Stimulated activated CD8-positive, alpha-beta memory T cell treated with anti-CD3 and anti-CD28 coated beads, Interleukin-2, amount 100 ng/mL, for 48 hours (primary cell): ENCODE measurements around the gene GTPBP6.
"Not testable (repeated sequence)": the region's sequence is repeated elsewhere in the genome, so short reads cannot be mapped to it uniquely, and the experiment has no call there.

Source experiments
- DNase-seq, 2 donors: peaks; one replicate each; pipeline ENCODE4 v3.0.0-alpha.2; 2020; ENCODE audit warnings: low read depth in 2 of 2

The GTPBP6 gene

DNA sequence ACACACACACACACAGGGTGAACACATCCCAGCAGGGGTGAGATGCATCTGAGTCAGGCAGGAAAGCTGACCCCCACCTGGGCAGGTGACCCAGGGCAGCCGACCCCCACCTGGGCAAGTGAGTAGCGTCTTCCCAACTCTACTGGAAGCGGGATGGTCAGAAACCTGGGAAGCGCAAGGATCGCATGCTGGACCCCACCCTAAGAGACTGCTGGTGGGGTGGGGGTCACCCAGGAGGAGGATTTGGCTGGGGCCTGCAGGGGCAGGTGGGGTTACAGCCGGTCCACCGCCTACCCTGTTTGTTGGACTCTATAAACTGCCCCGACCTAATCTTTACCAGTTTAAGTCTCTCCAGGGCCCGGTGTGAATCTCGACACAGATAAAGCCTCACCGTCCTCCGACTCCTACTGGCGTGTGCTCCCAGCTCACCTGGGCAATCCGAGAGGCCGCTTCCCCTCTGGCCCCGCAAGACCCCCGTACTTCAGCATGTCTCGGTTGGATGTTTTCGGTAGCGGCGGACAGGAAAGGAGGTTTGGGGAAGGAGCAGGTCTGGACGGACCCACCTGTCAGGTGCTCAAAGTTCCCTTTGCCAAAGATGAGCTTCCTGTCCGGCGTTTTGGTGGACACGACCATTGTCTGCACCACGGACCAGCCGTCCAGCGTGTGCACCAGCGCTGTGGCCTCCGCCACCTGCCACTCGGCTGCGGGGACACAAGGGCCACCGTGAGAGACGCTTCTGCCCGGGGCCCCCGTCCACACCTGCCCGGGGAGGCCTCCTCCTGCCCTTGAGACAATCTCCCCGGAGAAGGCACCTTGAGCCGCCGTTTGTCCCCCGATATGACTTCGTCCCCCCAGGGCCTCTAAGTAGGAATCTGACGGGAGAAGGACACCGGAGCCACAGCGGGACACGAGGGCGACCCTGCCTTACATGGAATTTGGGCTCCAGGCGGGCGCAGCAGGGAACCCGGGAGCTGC lies 2.0 kb downstream of the GTPBP6 start:
- no peak for DNase-seq

DNA sequence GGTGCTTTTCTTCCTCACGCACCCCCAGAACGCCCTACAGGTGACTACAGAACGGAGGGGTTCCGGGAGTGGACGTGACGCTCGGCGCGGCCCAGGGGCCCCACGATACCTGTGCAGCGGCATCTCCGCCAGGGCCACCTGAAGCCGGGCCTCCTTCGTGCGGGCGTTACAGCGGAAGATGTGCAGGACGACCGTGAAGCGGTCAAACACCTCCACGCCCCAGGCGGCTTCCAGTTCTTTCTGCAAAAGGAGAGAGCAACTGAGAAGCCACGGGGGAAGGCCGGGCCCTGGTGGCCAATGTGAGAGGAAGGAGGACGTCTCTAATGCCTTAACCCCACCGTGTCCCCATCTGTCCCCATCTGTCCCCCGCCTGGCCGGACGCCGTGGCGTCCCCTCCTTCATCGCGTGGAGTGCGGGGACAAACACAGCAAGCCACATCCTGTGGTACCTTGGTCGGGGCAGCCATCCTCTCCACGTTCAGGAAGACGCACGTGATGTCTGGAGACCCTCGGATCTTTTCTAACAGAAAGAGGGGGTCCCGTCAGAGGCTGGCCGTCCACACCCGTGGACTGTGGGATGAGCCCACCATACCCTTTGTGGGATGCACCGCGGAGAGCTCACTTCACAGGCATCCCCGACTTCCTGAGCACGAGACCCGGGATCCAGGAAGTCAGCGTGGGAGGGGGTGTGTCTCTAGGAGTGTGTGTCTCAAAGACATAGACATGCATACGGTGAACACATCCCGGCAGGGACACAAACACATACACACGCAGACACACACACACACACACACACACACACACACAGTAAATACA lies 3.6 kb downstream of the GTPBP6 start:
- no peak for DNase-seq

DNA sequence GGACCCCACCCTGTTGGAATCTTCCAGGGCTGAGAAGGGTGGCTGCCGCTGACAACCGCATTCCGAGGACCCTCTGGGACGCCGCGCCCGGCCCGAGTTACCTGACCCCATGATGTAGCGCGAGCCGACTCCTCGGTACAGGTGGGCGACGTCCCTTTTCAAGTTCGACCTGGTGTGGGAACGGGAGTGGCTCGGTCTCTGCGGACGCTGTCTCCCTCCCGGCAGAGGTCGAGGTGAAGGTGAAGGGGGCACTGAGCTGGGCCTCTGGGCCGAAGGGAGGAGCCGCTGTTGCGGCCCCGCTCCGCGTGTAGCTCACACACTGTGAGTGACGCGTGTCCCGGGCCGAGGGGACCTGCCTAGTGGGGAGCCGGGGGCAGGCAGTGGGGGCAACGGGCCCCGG lies 4.5 kb downstream of the GTPBP6 start:
- DNase-seq: no peak

DNA sequence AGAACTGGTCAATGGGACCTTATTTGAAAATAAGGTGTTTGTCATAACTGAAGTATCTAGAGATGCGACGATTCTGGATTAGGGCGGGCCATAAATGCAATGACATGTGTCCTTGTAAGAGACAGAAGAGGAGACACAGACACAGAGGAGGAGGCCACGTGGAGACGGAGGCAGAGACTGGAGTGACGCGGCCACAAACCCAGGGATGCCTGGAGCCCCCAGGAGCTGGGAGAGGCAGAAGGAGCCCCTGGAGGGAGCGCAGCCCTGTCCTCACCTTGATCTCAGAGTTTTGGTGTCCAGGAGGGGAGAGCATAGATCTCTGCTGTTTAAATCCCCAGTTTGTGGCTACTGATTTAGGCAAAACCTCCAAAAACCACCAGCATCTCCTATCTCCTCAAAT lies 5.0 kb downstream of the GTPBP6 start:
- DNase-seq: no peak

DNA sequence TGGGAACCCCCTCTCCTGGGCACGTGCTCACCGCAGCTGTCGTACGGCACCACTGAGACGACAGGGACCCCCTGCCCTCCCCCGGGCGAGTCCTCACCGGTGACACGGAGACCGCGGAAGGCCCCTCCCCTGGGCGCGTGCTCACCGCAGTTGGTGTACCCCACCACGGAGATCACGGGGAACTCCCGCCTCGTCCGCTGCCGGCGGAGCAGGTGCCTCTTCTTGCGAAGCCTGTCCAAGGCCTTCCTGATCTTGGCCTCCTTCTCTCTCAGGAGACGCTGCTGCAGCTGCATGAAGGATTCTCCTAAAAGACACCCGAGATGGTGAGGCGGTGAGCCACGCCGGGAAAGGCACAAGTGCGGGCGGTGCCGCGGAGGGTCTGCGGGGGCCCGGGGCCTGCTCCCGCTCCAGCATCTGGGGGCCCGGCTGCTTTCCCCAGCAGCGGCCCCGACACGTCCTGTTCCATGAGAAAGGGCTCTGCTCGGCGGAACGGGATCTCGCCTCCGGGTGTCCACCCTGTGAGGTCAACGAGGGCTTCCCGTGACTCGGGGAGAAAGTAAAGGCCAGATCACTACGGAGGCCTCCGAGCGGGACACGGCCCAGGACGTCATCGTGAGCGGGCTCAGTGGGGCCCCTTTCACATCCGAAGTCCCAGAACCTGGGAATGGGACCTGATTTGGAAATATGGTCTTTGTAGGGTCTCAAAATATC lies 5.8 kb downstream of the GTPBP6 start:
- DNase-seq: no peak

DNA sequence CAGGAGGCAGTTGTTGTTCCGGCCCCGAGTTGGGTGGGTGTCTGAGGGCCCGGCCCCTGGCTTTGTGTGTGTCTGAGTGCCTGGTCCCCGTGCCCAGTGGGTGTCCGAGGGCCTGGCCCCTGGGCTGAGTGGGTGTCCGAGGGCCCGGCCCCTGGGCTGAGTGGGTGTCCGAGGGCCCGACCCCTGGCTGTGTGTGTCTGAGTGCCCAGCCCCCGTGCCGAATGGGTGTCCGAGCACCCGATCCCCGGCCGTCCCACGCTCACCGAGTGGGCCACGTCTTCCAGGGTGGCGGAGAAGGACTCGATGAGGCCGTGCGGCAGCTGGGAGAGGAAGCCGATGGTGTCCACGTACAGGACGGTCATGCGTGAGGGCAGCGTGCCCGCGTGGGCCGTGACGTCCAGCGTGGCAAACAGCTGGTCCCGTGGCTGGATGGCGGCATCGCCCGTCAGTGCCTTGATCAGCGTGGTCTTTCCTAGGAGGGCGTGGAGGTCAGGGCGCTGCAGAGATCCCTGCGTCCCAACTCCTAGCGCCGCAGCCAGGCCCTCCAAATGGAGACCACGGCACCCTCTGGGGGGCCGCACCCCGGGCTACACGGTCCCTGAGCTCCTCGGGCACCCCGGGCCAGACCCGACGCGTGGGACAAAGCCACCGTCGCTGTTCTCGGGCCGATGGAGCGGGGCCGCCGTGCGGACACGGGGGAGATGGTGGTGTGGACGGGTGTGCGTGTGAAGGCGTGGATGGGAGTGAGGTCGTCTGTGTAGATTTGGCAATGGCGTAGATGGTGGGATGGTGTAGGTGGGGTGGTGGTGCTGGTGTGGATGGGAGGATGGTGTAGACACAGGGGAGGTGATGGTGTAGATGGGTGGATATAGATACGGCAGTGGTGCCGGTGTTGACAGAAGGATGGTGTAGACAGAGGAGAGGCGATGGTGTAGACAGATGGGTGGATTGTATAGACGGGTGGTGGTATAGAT lies 7.2 kb downstream of the GTPBP6 start:
- no peak for DNase-seq

DNA sequence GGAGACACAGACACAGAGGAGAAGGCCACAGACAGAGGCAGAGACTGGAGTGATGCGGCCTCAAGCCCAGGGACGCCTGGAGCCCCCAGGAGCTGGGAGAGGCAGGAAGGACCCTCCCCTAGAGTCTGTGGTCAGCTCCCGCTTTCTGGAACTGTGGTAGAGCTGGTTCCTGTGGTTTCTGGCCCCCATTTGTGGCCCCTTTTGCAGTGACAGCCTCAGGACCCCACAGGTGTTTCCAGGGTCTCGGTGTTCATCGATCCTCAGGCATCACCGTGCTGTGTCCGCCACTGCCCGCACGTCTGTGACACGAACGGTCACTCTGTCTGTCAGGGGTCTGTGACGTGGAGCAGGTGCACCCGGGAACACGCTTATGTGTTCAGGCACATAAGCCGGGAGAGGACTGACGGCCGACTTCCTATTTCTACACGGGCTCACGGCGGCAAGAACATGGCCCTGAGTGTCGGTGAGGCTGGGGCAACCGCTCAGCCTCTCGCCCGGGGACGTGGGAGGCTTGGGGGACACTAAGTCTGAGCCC lies 7.9 kb downstream of the GTPBP6 start:
- DNase-seq: no peak

DNA sequence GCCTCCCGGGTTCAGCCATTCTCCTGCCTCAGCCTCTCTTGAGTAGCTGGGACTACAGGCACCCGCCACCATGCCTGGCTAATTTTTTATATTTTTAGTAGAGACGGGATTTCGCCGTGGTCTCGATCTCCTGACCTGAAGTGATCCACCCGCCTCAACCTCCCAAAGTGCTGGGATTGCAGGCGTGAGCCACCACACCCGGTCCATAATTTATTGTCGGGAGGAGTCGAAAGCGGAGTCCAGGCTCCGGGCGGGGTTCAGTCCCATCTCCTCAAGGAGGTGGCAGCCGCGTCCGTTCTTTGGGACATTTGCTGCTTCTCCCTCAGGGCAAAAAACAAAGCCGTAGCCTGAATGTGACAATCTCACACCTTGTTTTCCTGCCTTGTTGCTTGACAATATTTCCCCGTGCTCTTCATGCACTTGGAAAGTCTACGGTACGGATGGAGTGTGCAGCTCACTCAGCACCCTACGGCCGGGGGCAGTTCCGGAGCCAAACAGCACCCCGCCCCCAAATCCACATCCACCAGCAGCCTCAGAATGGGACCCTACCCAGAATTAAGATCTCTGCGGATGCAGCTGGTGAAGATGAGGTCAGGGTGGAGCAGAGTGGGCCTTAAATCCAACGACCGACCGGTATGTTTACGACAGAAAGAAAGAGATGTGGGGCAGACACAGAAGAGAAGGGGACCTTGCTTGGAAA lies 9.6 kb downstream of the GTPBP6 start:
- no peak for DNase-seq

DNA sequence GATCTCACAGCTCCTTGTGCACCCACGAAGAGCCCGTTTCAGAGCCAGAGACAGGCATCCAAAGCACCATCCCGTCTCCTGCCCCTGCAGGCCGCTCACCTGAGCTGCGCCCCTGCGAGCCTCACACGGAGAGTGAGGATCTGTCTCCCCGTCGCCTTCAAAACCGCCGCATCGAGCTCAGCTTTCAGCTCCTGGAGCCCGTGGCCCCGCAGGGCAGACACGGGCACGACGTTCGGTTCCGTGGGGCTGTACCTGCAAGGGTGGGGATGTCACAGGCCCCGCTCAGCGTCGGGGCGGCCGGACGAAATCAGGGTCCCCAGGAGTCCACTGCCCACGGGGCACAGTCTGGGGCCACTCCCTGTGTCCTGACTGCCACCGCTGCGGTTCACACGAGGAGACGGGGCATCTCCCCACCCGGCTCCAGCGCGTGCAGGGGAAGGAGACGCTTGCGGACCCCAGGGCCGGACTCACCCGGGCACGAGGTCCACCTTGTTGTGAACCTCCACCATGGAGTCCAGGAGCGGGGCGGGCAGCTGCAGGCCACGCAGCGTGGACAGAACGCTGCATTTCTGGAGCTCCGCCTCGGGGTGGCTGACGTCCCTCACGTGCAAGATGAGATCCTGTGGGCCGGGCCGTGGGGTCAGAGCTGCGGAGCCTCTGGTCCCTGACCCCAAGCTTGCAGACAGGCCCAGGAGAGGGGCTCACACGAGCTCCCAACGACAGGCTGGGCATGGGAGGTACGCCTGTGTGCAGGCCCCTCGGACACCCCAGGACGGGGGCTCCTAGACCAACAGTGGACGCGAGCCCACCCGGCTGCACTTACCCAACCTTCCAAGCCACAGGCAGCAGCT lies 11.1 kb downstream of the GTPBP6 start:
- no peak for DNase-seq

DNA sequence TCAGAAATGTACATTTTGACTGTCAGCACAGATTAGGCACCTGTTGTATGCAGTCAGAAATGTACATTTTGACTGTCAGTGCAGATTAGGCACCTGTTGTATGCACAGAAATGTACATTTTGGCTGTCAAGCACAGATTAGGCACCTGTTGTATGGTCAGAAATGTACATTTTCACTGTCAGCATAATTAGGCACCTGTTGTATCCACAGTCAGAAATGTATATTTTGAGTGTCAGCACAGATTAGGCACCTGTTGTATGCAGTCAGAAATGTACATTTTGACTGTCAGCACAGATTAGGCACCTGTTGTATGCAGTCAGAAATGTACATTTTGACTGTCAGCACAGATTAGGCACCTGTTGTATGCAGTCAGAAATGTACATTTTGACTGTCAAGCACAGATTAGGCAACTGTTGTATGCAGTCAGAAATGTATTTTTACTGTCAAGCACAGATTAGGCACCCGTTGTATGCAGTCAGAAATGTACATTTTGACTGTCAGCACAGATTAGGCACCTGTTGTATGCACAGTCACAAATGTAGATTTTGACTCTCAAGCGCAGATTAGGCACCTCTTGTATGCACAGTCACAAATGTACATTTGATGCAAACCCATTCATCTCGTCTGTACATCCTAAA lies 11.9 kb downstream of the GTPBP6 start:
- DNase-seq: not testable (repeated sequence)

DNA sequence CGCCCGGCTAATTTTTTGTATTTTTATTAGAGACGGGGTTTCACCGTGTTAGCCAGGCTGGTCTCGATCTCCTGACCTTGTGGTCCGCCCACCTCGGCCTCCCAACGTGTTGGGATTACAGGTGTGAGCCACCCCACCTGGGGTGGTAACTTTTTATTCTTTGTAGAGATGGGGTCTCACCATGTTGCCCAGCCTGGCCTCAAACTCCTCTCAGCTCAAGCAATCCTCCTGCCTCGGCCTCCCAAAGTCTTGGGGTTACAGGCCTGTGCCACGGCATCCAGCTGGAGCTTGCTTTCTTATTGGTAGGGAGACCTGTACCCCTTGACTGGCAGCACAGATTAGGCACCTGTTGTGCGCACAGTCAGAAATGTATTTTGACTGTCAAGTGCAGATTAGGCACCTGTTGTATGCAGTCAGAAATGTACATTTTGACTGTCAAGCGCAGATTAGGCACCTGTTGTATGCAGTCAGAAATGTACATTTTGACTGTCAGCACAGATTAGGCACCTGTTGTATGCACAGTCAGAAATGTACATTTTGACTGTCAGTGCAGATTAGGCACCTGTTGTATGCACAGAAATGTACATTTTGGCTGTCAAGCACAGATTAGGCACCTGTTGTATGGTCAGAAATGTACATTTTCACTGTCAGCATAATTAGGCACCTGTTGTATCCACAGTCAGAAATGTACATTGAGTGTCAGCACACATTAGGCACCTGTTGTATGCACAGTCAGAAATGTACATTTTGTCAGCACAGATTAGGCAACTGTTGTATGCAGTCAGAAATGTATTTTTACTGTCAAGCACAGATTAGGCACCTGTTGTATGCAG lies 12.6 kb downstream of the GTPBP6 start:
- not testable (repeated sequence) for DNase-seq

DNA sequence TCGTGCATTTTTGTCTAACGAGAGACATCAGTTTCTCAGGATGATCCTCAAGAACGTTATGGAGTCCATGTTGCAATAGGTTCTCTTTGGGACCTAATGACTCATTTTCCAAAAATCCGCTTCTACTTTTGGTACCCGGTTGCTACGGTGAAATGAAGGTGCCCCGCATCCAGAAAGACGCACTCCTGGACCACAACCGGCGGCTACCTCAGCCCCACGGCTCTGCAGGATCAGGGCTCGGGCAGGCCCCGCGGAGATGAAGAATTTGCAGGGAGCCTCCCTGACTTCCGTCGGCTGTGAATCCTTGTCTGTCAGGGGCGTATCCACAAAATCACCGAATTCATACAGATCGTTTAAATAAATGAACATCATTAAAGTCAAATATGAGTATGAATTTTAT lies 15.6 kb downstream of the GTPBP6 start:
- DNase-seq: no peak

DNA sequence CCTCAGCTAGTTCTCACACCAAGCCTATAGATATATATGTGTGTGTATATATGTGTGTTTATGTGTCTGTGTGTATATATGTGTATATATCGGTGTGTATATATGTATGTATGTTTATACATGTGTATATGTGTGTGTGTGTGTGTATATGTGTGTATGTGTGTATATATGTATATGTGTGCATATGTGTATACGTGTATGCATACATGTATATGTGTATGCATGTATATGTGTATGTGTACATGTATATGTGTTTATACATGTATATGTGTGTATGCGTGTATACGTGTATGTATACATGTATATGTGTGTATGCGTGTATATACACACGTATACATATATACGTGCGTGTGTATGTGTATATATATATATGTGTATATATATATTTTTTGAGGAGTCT lies 18.3 kb downstream of the GTPBP6 start:
- no peak for DNase-seq

DNA sequence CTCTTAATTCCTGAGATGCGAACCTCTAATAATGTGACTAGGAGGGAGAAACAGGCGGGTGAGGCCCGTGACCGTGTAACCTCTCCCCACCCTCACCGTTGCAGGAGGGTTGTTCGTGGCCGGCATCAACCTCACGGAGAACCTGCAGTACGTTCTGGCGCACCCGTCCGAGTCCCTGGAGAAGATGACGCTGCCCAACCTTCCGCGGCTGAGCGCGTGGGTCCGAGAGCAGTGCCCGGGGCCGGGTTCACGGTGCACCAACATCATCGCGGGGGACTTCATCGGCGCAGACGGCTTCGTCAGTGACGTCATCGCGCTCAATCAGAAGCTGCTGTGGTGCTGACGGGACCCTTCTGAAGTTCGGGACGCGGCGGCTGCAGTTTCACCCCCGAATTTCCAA lies 19.6 kb downstream of the GTPBP6 start:
- DNase-seq: no peak

DNA sequence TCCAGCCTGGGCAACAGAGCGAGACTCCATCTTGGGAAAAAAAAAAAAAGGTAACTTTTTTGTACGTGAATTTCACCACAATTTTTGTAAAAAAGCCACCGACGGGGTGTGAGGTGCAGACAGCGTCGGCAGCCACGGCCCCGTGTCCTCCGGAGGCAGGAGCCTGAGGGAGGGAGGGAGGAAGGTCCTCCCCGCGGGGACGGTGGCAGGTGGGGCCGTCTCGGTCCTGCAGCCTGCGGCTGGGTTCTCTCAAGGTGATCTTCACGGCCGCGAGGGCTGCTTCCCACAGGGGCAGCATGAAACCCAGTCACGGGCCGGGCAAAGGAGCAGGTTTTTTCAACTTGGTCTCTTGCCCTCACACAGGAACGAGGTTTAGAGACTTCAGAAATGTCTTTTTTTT lies 23.5 kb downstream of the GTPBP6 start:
- no peak for DNase-seq

DNA sequence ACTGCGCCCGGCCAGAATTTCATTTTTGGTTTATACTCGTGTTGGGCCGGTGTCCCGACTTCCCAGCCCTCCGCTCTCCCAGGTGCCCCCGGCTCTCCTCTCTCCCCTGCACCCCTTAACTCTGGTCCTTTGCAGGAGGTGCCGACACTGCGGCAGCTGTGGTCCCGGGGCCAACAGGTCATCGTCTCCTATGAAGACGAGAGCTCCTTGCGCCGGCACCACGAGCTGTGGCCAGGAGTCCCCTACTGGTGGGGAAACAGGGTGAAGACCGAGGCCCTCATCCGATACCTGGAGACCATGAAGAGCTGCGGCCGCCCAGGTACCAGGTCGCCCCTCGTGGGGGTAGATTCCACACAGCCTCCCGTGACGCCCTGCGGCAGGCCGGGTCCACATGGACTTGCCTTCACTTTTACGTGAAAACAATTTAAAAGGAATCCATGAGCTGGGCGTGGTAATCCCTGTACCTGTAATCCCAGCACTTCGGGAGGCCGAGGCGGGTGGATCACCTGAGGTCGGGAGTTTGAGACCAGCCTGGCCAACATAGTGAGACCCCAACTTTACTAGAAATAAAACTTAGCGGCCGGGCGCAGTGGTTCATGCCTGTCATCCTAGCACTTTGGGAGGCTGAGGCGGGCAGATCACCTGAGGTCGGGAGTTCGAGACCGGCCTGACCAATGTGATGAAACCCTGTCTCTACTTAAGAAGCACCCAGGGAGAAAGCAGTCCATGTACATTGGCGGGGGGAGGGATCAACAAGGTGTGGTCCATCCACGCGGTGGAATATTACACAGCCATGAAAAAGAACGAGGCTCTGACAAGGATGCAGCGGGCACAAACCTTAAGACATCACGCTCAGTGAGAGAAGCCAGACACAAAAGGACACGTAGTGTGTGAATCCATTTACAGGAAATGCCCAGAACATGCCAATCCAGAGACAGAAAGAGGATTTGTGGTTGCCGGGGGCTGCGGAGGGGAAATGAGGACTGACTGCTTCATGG lies 25.4 kb downstream of the GTPBP6 start:
- no peak for DNase-seq
